ENCODE results near the gene MPPED1. TPM values are rescaled to one million over a fixed set of nuclear protein-coding genes. Genes with fewer than 3 reads are reported as not detected.

The MPPED1 gene
- total RNA-seq, 1 experiment from 2014 or later: not detected

DNA sequence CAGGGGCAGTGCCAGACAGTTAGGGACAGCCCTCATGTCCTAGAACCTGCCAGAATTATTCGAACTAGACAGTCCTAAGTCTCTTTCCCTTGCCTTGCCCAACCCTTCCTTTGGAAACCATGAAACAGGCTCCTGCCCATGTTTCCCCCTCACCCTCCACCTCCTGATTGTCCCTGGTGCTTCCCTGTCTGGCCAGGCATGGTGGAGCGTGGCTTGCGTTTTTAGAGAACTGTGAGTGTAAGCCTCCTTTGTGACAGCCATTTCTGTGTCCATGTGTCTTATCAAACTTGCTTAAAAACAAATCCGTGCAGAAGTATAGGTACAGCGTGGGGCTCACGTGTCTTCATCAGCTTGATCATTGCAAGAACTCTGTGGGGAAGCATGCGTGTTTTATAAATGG, 54.9 kb downstream of the MPPED1 start:
- Mint-ChIP-seq H3K27me3 (ENCODE audit: unreplicated experiment) (peaks cover 93% of the 10 kb centered on the region), H3K9me3 (ENCODE audit: low read depth, unreplicated experiment) (peaks cover 2% of the 10 kb centered on the region), H3K27ac (ENCODE audit: unreplicated experiment) (no peak overlapping the region), H3K36me3 (ENCODE audit: insufficient read depth, unreplicated experiment) (no peaks in the 10 kb centered on the region), H3K4me1 (ENCODE audit: low read depth, unreplicated experiment) (no peaks in the 10 kb centered on the region), H3K4me3 (ENCODE audit: low read depth, unreplicated experiment) (no peak overlapping the region)
- CTCF ChIA-PET: interaction anchor here (0.5 kb wide), 1 partner anchor 1136 kb away, joined by 3 read pairs; no protein-coding TSS in a partner anchor
- TF ChIP-seq, protein P1, sequence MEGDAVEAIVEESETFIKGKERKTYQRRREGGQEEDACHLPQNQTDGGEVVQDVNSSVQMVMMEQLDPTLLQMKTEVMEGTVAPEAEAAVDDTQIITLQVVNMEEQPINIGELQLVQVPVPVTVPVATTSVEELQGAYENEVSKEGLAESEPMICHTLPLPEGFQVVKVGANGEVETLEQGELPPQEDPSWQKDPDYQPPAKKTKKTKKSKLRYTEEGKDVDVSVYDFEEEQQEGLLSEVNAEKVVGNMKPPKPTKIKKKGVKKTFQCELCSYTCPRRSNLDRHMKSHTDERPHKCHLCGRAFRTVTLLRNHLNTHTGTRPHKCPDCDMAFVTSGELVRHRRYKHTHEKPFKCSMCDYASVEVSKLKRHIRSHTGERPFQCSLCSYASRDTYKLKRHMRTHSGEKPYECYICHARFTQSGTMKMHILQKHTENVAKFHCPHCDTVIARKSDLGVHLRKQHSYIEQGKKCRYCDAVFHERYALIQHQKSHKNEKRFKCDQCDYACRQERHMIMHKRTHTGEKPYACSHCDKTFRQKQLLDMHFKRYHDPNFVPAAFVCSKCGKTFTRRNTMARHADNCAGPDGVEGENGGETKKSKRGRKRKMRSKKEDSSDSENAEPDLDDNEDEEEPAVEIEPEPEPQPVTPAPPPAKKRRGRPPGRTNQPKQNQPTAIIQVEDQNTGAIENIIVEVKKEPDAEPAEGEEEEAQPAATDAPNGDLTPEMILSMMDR (IDR thresholded peaks at IDR 0.05; ENCODE audit: unreplicated experiment): no peak
- BruUV-seq (replicated peaks): no TSS peak
- intact Hi-C loops (cut with micrococcal nuclease; ENCODE audit: unreplicated experiment): no loop called here
- DNase-seq: no peak

DNA sequence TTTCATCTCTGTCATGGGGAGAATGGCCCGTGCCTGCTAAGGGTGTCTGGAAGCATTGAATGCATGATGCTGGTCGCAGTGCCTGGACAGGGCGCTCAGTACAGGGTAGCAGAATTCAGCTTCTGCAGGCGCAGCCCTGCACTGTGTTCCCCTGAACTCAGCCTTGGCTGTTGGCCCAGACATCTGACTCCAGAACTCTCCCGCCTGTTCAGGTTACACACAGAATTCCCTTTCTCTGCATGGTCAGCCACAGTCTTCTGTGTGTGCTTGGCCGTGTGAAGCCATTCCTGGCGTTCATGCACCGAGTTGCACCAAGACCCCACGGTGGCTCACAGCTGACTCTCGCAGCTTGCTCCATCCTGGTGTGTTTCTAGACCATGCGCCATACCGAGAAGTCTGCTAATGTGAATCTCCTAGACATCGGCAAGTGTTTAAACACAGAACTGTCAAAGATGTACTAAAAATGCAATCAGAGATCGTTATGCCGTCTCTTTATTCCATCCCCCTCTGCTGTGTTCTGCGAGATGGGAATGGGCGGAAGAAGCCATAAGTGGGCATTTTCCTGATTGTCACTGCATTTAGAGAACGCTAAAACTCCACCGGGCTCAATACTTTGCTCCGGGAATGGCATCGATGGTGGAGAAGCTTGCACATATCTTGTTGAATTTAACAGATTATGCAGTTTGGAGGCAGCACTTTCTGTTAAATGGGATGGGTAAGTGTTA, 55.6 kb downstream of the MPPED1 start:
- no peaks in the 10 kb centered on the region for H3K36me3 Mint-ChIP-seq (ENCODE audit: insufficient read depth, unreplicated experiment)
- intact Hi-C loops (cut with micrococcal nuclease; ENCODE audit: unreplicated experiment): no loop called here
- CTCF ChIA-PET: interaction anchor here (0.5 to 0.6 kb wide), 2 partner anchors 274 to 1136 kb away, joined by 3 read pairs; no protein-coding TSS in a partner anchor
- H3K27me3 Mint-ChIP-seq (ENCODE audit: unreplicated experiment): peaks cover 93% of the 10 kb centered on the region
- H3K9me3 Mint-ChIP-seq (ENCODE audit: low read depth, unreplicated experiment): peaks cover 2% of the 10 kb centered on the region
- TF ChIP-seq, protein P1 (IDR thresholded peaks at IDR 0.05; ENCODE audit: unreplicated experiment): no peak
- DNase-seq: no peak
- H3K4me1 Mint-ChIP-seq (ENCODE audit: low read depth, unreplicated experiment): no peaks in the 10 kb centered on the region
- H3K27ac Mint-ChIP-seq (ENCODE audit: unreplicated experiment): no peak overlapping the region
- no peak overlapping the region for H3K4me3 Mint-ChIP-seq (ENCODE audit: low read depth, unreplicated experiment)
- no TSS peak for BruUV-seq (replicated peaks)

DNA sequence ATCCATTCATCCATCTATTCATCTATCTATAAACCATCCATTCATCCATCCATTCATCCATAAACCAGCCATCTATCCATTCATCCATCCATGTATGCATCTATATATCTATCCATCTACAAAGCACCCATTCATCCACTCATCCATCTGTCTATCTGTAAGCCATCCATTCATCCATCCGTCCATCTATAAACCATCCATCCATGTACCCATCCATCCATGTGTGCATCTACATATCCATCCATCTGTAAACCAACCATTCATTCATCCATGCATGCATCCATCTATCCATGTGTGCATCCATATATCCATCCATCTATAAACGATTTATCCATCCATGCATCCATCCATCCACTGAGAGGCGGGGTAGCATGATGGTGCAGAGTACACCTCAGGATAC, 58.4 kb downstream of the MPPED1 start:
- no peak for DNase-seq
- CTCF ChIA-PET: interaction anchor here (1.2 kb wide), 1 partner anchor 9 kb away, joined by 3 read pairs; no protein-coding TSS in a partner anchor
- no peaks in the 10 kb centered on the region for H3K36me3 Mint-ChIP-seq (ENCODE audit: insufficient read depth, unreplicated experiment)
- intact Hi-C loops (cut with micrococcal nuclease; ENCODE audit: unreplicated experiment): no loop called here
- TF ChIP-seq, protein P1 (IDR thresholded peaks at IDR 0.05; ENCODE audit: unreplicated experiment): no peak
- H3K4me3 Mint-ChIP-seq (ENCODE audit: low read depth, unreplicated experiment): no peak overlapping the region
- H3K4me1 Mint-ChIP-seq (ENCODE audit: low read depth, unreplicated experiment): no peaks in the 10 kb centered on the region
- H3K27me3 Mint-ChIP-seq (ENCODE audit: unreplicated experiment): peaks cover 64% of the 10 kb centered on the region
- H3K9me3 Mint-ChIP-seq (ENCODE audit: low read depth, unreplicated experiment): peaks cover 2% of the 10 kb centered on the region
- no peak overlapping the region for H3K27ac Mint-ChIP-seq (ENCODE audit: unreplicated experiment)
- BruUV-seq (replicated peaks): no TSS peak

DNA sequence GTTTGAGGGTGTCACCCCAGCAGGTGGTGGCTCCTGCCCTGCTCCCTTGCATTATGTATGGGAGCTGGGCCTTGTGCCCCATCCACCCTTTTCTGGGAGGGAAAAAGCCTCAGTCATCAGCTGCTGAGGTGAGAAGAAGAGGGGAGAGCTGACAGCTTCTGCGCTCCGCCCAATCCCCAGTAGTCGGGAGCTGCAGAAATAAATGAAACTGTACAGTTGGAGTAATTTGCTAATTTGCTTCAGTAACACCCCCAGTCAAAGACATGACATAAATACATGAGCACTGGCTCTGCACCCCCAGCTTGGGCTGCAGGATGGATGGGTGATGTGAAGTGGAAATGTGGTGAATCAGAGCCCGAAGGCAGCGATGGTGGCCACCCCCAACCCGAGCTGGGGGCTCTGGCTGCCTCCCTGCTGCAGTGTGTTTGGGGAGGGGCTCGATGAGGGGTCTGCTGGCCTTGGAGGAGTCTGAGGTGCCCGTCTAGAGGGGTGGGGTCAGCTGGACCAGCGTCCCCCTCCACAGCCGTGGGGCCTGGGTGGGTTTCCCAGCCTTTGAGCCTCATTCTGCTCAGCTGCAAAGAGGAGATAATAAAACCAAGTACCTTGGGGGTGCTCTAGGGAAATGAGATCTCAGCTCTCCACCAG, 59.2 kb downstream of the MPPED1 start:
- no peak overlapping the region for H3K27ac Mint-ChIP-seq (ENCODE audit: unreplicated experiment)
- CTCF ChIA-PET: interaction anchor here (1.2 kb wide), 1 partner anchor 8 kb away, joined by 3 read pairs; no protein-coding TSS in a partner anchor
- H3K27me3 Mint-ChIP-seq (ENCODE audit: unreplicated experiment): peaks cover 56% of the 10 kb centered on the region
- intact Hi-C loops (cut with micrococcal nuclease; ENCODE audit: unreplicated experiment): no loop called here
- no peaks in the 10 kb centered on the region for H3K4me1 Mint-ChIP-seq (ENCODE audit: low read depth, unreplicated experiment)
- H3K9me3 Mint-ChIP-seq (ENCODE audit: low read depth, unreplicated experiment): peaks cover 2% of the 10 kb centered on the region
- H3K36me3 Mint-ChIP-seq (ENCODE audit: insufficient read depth, unreplicated experiment): no peaks in the 10 kb centered on the region
- no peak overlapping the region for H3K4me3 Mint-ChIP-seq (ENCODE audit: low read depth, unreplicated experiment)
- TF ChIP-seq, protein P1 (IDR thresholded peaks at IDR 0.05; ENCODE audit: unreplicated experiment): no peak
- no peak for DNase-seq
- no TSS peak for BruUV-seq (replicated peaks)

Measured in Calu3 (cell line).